IMR-90 (cell line): ENCODE results near the gene PPM1L. TPM values are rescaled to one million over a fixed set of nuclear protein-coding genes. Genes with fewer than 3 reads are reported as not detected.

Source experiments
- ATAC-seq: fragments of 200-7000 bp; cut with Tn5 transposase; 2 replicates; pipeline ENCODE4 v1.9.1; 2020; ENCODE audit warnings: low read depth, mild to moderate bottlenecking, moderate library complexity
- BruUV-seq: library from RNA; stranded (reverse); fragments of 400-500 nt; replicated peaks from 2 replicates; lab custom pipeline; 2021; lab: Mats Ljungman, UMichigan
- CTCF ChIA-PET: fragments of 300-600 bp; formaldehyde crosslinking; extraction: SDS; loops from one replicate; lab custom pipeline; 2021; ENCODE audit warnings: antibody characterized with exemption; lab: Yijun Ruan, JAX
- POLR2A ChIA-PET: fragments of 300-600 bp; sonication (Branson Sonifier 250); formaldehyde crosslinking; loops from one replicate; lab custom pipeline; 2022; ENCODE audit warnings: antibody characterized with exemption; ENCODE audit not compliant: unreplicated experiment; lab: Charles Lee
- DNase-seq: peaks from one replicate; pipeline ENCODE4 v3.0.0; 2013
- H2AFZ ChIP-seq: replicated peaks from 2 replicates; pipeline ENCODE3; 2013; ENCODE audit warnings: low read length, mild to moderate bottlenecking; ENCODE audit not compliant: poor library complexity
- H2AK5ac ChIP-seq: 2 replicates; pipeline ENCODE4 v1.6.1; 2013; ENCODE audit warnings: low read depth, low read length, inconsistent platforms
- H2AK9ac ChIP-seq: replicated peaks from 2 replicates; pipeline ENCODE3; 2013; ENCODE audit warnings: mild to moderate bottlenecking, low read depth, low read length, moderate library complexity; ENCODE audit not compliant: poor library complexity
- H2BK120ac ChIP-seq: 2 replicates; pipeline ENCODE4 v1.6.1; 2013; ENCODE audit warnings: low read depth, low read length, inconsistent platforms
- H2BK15ac ChIP-seq: 3 replicates; pipeline ENCODE4 v1.6.1; 2013; ENCODE audit warnings: low read depth, low read length, inconsistent platforms
- H2BK20ac ChIP-seq: 2 replicates; pipeline ENCODE4 v1.6.1; 2013; ENCODE audit warnings: low read depth, mild to moderate bottlenecking, inconsistent platforms, low read length, moderate library complexity
- H2BK5ac ChIP-seq: 2 replicates; pipeline ENCODE4 v1.6.1; 2013; ENCODE audit warnings: mild to moderate bottlenecking, low read depth, low read length, inconsistent platforms; ENCODE audit not compliant: poor library complexity, severe bottlenecking
- H3K14ac ChIP-seq: replicated peaks from 2 replicates; pipeline ENCODE4 v1.6.1; 2013; ENCODE audit warnings: low read depth, low read length, inconsistent platforms
- H3K18ac ChIP-seq: 2 replicates; pipeline ENCODE4 v1.6.1; 2013; ENCODE audit warnings: low read depth, low read length, control low read depth
- H3K23ac ChIP-seq: 2 replicates; pipeline ENCODE4 v1.6.1; 2013; ENCODE audit warnings: low read depth, low read length, inconsistent platforms
- H3K27ac ChIP-seq: 2 replicates; pipeline ENCODE4 v1.5.1; 2013; ENCODE audit warnings: mild to moderate bottlenecking, control low read depth, low read length; ENCODE audit not compliant: insufficient read depth
- H3K27me3 ChIP-seq: 2 replicates; pipeline ENCODE4 v1.6.1; 2013; ENCODE audit warnings: low read length; ENCODE audit not compliant: control insufficient read depth, insufficient read depth
- H3K36me3 ChIP-seq: 2 replicates; pipeline ENCODE4 v1.6.1; 2013; ENCODE audit warnings: low read length, mixed read lengths; ENCODE audit not compliant: control insufficient read depth, insufficient read depth
- H3K4ac ChIP-seq: 2 replicates; pipeline ENCODE4 v1.6.1; 2013; ENCODE audit warnings: low read depth, low read length, inconsistent platforms
- H3K4me1 ChIP-seq: 2 replicates; pipeline ENCODE4 v1.6.1; 2013; ENCODE audit warnings: low read length, mixed read lengths; ENCODE audit not compliant: control insufficient read depth, insufficient read depth
- H3K4me2 ChIP-seq: 2 replicates; pipeline ENCODE4 v1.6.1; 2013; ENCODE audit warnings: low read depth, mild to moderate bottlenecking, control low read depth, low read length, moderate library complexity
- H3K4me3 ChIP-seq: 2 replicates; pipeline ENCODE4 v1.5.1; 2013; ENCODE audit warnings: low read depth, mild to moderate bottlenecking, control low read depth, low read length, moderate library complexity; ENCODE audit not compliant: insufficient read depth
- H3K56ac ChIP-seq: 2 replicates; pipeline ENCODE4 v1.6.1; 2013; ENCODE audit warnings: low read length, inconsistent platforms; ENCODE audit not compliant: insufficient read depth; ENCODE audit errors: extremely low read depth
- H3K79me1 ChIP-seq, 2 experiments: 2 replicates each; pipeline ENCODE4 v1.6.1; 2013; ENCODE audit warnings: low read length in 2 of 2, inconsistent platforms in 1 of 2, low read depth in 1 of 2
- H3K9ac ChIP-seq: 2 replicates; pipeline ENCODE4 v1.6.1; 2013; ENCODE audit warnings: low read depth, low read length, control low read depth
- H3K9me1 ChIP-seq: 2 replicates; pipeline ENCODE4 v1.6.1; 2013; ENCODE audit warnings: low read length, inconsistent platforms; ENCODE audit not compliant: insufficient read depth
- H3K9me3 ChIP-seq: 2 replicates; pipeline ENCODE4 v1.6.1; 2013; ENCODE audit warnings: low read length; ENCODE audit not compliant: control insufficient read depth, insufficient read depth
- H4K20me1 ChIP-seq: 2 replicates; pipeline ENCODE4 v1.6.1; 2013; ENCODE audit warnings: low read length, inconsistent platforms; ENCODE audit not compliant: insufficient read depth
- H4K5ac ChIP-seq: 2 replicates; pipeline ENCODE4 v1.6.1; 2013; ENCODE audit warnings: mild to moderate bottlenecking, low read depth, low read length, control low read depth
- H4K8ac ChIP-seq, 2 experiments: 2 replicates each; pipeline ENCODE4 v1.6.1; 2013; ENCODE audit warnings: low read depth in 2 of 2, low read length in 2 of 2, control low read depth in 1 of 2, inconsistent platforms in 1 of 2
- H4K91ac ChIP-seq: 2 replicates; pipeline ENCODE4 v1.6.1; 2013; ENCODE audit warnings: low read depth, low read length, inconsistent platforms; ENCODE audit not compliant: insufficient read depth
- BHLHE40 ChIP-seq: fragments of 150-350 bp; IDR thresholded peaks from 2 replicates; pipeline ENCODE4 v1.6.1; 2016; ENCODE audit warnings: mild to moderate bottlenecking, low read depth, low read length
- CEBPB ChIP-seq: IDR thresholded peaks from 2 replicates; pipeline ENCODE4 v1.6.1; 2012; ENCODE audit warnings: low read depth, low read length, improper control_type of control experiment
- CHD1 ChIP-seq: IDR thresholded peaks from 2 replicates; pipeline ENCODE4 v1.6.1; 2012; ENCODE audit warnings: low read depth, low read length, improper control_type of control experiment
- CTCF ChIP-seq: conservative IDR thresholded peaks from 2 replicates; pipeline ENCODE4 v1.5.1; 2012; ENCODE audit warnings: mild to moderate bottlenecking, low read depth, low read length, improper control_type of control experiment
- ELK1 ChIP-seq: fragments of 150-350 bp; IDR thresholded peaks from 2 replicates; pipeline ENCODE4 v1.6.1; 2016; ENCODE audit warnings: low read depth, mild to moderate bottlenecking, low read length, moderate library complexity, borderline replicate concordance
- FOS ChIP-seq: fragments of 150-350 bp; IDR thresholded peaks from 2 replicates; pipeline ENCODE4 v1.6.1; 2016; ENCODE audit warnings: low read depth, low read length
- MAFK ChIP-seq: IDR thresholded peaks from 2 replicates; pipeline ENCODE4 v1.6.1; 2012; ENCODE audit warnings: low read depth, low read length, improper control_type of control experiment
- MAZ ChIP-seq: IDR thresholded peaks from 2 replicates; pipeline ENCODE4 v1.6.1; 2012; ENCODE audit warnings: low read depth, mild to moderate bottlenecking, low read length, improper control_type of control experiment, moderate library complexity, borderline replicate concordance
- MXI1 ChIP-seq: IDR thresholded peaks from 2 replicates; pipeline ENCODE4 v1.6.1; 2012; ENCODE audit warnings: low read depth, mild to moderate bottlenecking, low read length, moderate library complexity, borderline replicate concordance
- NFE2L2 ChIP-seq: fragments of 150-350 bp; IDR thresholded peaks from 2 replicates; pipeline ENCODE4 v1.6.1; 2016; ENCODE audit warnings: low read depth, mild to moderate bottlenecking, low read length
- POLR2A ChIP-seq: IDR thresholded peaks from 2 replicates; pipeline ENCODE4 v1.6.1; 2012; ENCODE audit warnings: mild to moderate bottlenecking, low read depth, low read length
- RAD21 ChIP-seq: IDR thresholded peaks from 2 replicates; pipeline ENCODE4 v1.6.1; 2012; ENCODE audit warnings: low read length, improper control_type of control experiment
- RCOR1 ChIP-seq: IDR thresholded peaks from 2 replicates; pipeline ENCODE4 v1.6.1; 2012; ENCODE audit warnings: mild to moderate bottlenecking, low read length, improper control_type of control experiment; ENCODE audit not compliant: insufficient replicate concordance
- RFX5 ChIP-seq: IDR thresholded peaks from 2 replicates; pipeline ENCODE4 v1.8.0; 2012; ENCODE audit warnings: low read depth, mild to moderate bottlenecking, low read length, moderate library complexity
- SMC3 ChIP-seq: fragments of 150-350 bp; IDR thresholded peaks from 2 replicates; pipeline ENCODE4 v1.6.1; 2016; ENCODE audit warnings: low read depth, mild to moderate bottlenecking, antibody characterized with exemption, low read length, moderate library complexity
- USF2 ChIP-seq: fragments of 150-350 bp; IDR thresholded peaks from 2 replicates; pipeline ENCODE4 v1.6.1; 2017; ENCODE audit warnings: mild to moderate bottlenecking, antibody characterized with exemption, low read length, low read depth
- WGBS, 2 experiments: methylation state at CpG; one replicate each; pipeline versions ENCODE4 v1.1.5 to v1.1.7; 2013; ENCODE audit warnings: missing lambda C conversion rate in 2 of 2; ENCODE audit not compliant: insufficient read length in 1 of 2; ENCODE audit errors: extremely low coverage in 2 of 2; 5-methylcytosine and 5-hydroxymethylcytosine counted together
- dilution Hi-C: fragments of 300-500 bp; cut with HindIII; formaldehyde crosslinking; loops from one replicate; pipeline ENCODE4 v1.14.3; 2018; ENCODE audit warnings: low sequenced_read_pairs; ENCODE audit not compliant: unreplicated experiment
- in situ Hi-C: fragments of 300-500 bp; cut with MboI; formaldehyde crosslinking; loops from 3 replicates; pipeline ENCODE4 v1.14.3; 2019; ENCODE audit warnings: low sequenced_read_pairs, inconsistent platforms, mixed read lengths
- intact Hi-C: fragments of 100-400 bp; cut with micrococcal nuclease; formaldehyde crosslinking; loops from 2 replicates; pipeline ENCODE4 v1.10.0; 2022
- polyA plus RNA-seq, 3 experiments: library from polyadenylated mRNA; depleted of rRNA; stranded (reverse); fragments of >200 nt; gene quantifications; 2 replicates each; pipeline ENCODE4 v1.2.3, GENCODE V29; 2012; ENCODE audit warnings: low replicate concordance in 1 of 3
- total RNA-seq: library from RNA; depleted of rRNA; stranded (reverse); fragments of >200 nt; gene quantifications from 2 replicates; pipeline ENCODE4 v1.2.3, GENCODE V29; 2012

The PPM1L gene
- total and polyA plus RNA-seq, 2 of the 4 experiments (the other 2 are of a cell fraction): 0.14 to 0.18 TPM

- ATAC-seq (no peak), DNase-seq (no peak)
- H2AFZ ChIP-seq: no peak overlapping the region
- no peak overlapping the region for H3K56ac ChIP-seq
- no peaks in the 10 kb centered on the region for H3K4me1 ChIP-seq
- in situ Hi-C loops (no loop called here), dilution Hi-C loops (no loop called here), intact Hi-C loops (no loop called here)
- H3K23ac ChIP-seq: no peak overlapping the region
- H4K8ac ChIP-seq: no peak overlapping the region
- no peak overlapping the region for H3K4me3 ChIP-seq
- H4K20me1 ChIP-seq: no peaks in the 10 kb centered on the region
- ChIA-PET CTCF (no interaction called here), POLR2A (no interaction called here)
- no peaks in the 10 kb centered on the region for H3K9me3 ChIP-seq
- no peak overlapping the region for H2BK15ac ChIP-seq
- no peak overlapping the region for H3K18ac ChIP-seq
- H3K9ac ChIP-seq: no peak overlapping the region
- no peak overlapping the region for H2BK5ac ChIP-seq
- H3K4me2 ChIP-seq: no peak overlapping the region
- WGBS, 2 experiments: no CpG with 5 or more reads among the region's 5 CpGs
- H2AK5ac ChIP-seq: no peak overlapping the region
- H3K27me3 ChIP-seq: no peaks in the 10 kb centered on the region
- H2BK20ac ChIP-seq: no peak overlapping the region
- no peak overlapping the region for H4K91ac ChIP-seq
- no peak for TF ChIP-seq POLR2A
- no peak for TF ChIP-seq MAFK
- TF ChIP-seq USF2: no peak
- no peak for TF ChIP-seq CEBPB
- no peak for TF ChIP-seq ELK1
- TF ChIP-seq SMC3: no peak
- no peak for TF ChIP-seq RCOR1
- TF ChIP-seq FOS: no peak
- TF ChIP-seq MAZ: no peak
- no peak for TF ChIP-seq RFX5
- TF ChIP-seq BHLHE40: no peak
- no peak for TF ChIP-seq RAD21
- TF ChIP-seq CHD1: no peak
- TF ChIP-seq CTCF: no peak
- TF ChIP-seq MXI1: no peak
- TF ChIP-seq NFE2L2: no peak
- H3K9me1 ChIP-seq: no peaks in the 10 kb centered on the region
- BruUV-seq: no TSS peak
- H3K79me1 ChIP-seq: no peaks in the 10 kb centered on the region
- H4K5ac ChIP-seq: no peak overlapping the region
- H3K14ac ChIP-seq: no peak overlapping the region
- H3K36me3 ChIP-seq: no peaks in the 10 kb centered on the region
- H3K27ac ChIP-seq: no peak overlapping the region
- H2BK120ac ChIP-seq: no peak overlapping the region
- H3K4ac ChIP-seq: no peak overlapping the region
- no peak overlapping the region for H2AK9ac ChIP-seq
Measured at GRCh38 chr3:161054860-161055604, 299.0 kb downstream of the PPM1L start.
